Measurements from ENCODE around the gene SUGP2. TPM values are rescaled to one million over a fixed set of nuclear protein-coding genes. Genes with fewer than 3 reads are reported as not detected.

Gene SUGP2
- total RNA-seq, 1 donor from 2014 or later = 123 TPM

GRCh38 chr19:19034204-19034624, 897 bp upstream of the SUGP2 start:
- Mint-ChIP-seq H3K27me3 (no peaks in the 10 kb centered on the region), H3K9me3 (no peaks in the 10 kb centered on the region), H3K36me3 (peaks cover 14% of the 10 kb centered on the region), H3K27ac (peak overlapping the region; percentile 93), H3K4me3 (peak overlapping the region; percentile 92), H3K4me1 (ENCODE audit: unreplicated experiment) (peaks cover 15% of the 10 kb centered on the region)
- no peak for DNase-seq (ENCODE audit: extremely low spot score, unreplicated experiment)
- TF ChIP-seq, protein P1, sequence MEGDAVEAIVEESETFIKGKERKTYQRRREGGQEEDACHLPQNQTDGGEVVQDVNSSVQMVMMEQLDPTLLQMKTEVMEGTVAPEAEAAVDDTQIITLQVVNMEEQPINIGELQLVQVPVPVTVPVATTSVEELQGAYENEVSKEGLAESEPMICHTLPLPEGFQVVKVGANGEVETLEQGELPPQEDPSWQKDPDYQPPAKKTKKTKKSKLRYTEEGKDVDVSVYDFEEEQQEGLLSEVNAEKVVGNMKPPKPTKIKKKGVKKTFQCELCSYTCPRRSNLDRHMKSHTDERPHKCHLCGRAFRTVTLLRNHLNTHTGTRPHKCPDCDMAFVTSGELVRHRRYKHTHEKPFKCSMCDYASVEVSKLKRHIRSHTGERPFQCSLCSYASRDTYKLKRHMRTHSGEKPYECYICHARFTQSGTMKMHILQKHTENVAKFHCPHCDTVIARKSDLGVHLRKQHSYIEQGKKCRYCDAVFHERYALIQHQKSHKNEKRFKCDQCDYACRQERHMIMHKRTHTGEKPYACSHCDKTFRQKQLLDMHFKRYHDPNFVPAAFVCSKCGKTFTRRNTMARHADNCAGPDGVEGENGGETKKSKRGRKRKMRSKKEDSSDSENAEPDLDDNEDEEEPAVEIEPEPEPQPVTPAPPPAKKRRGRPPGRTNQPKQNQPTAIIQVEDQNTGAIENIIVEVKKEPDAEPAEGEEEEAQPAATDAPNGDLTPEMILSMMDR (conservative IDR thresholded peaks at IDR 0.05) = no peak

- Mint-ChIP-seq H3K9me3 (no peaks in the 10 kb centered on the region), H3K27me3 (no peaks in the 10 kb centered on the region), H3K27ac (no peak overlapping the region), H3K4me3 (peak overlapping the region; percentile 98), H3K36me3 (peaks cover 17% of the 10 kb centered on the region), H3K4me1 (ENCODE audit: unreplicated experiment) (peaks cover 15% of the 10 kb centered on the region)
- no peak for DNase-seq (ENCODE audit: extremely low spot score, unreplicated experiment)
- TF ChIP-seq, protein P1 (conservative IDR thresholded peaks at IDR 0.05) = no peak
Observed at GRCh38 chr19:19033176-19033425, 216 bp downstream of the SUGP2 start.

GRCh38 chr19:19032420-19033175, 719 bp downstream of the SUGP2 start:
- H3K4me1 Mint-ChIP-seq (ENCODE audit: unreplicated experiment) = peaks cover 15% of the 10 kb centered on the region
- H3K4me3 Mint-ChIP-seq = peak overlapping the region; percentile 98
- no peak for DNase-seq (ENCODE audit: extremely low spot score, unreplicated experiment)
- TF ChIP-seq, protein P1 (conservative IDR thresholded peaks at IDR 0.05) = no peak
- H3K9me3 Mint-ChIP-seq = no peaks in the 10 kb centered on the region
- H3K27me3 Mint-ChIP-seq = no peaks in the 10 kb centered on the region
- H3K36me3 Mint-ChIP-seq = peaks cover 22% of the 10 kb centered on the region
- H3K27ac Mint-ChIP-seq = peak overlapping the region; percentile 96

GRCh38 chr19:19031891-19032290, 1.4 kb downstream of the SUGP2 start:
- Mint-ChIP-seq H3K4me1 (ENCODE audit: unreplicated experiment) (peaks cover 15% of the 10 kb centered on the region), H3K4me3 (peak overlapping the region; percentile 98), H3K36me3 (peaks cover 26% of the 10 kb centered on the region), H3K27ac (no peak overlapping the region), H3K27me3 (no peaks in the 10 kb centered on the region), H3K9me3 (no peaks in the 10 kb centered on the region)
- no peak for DNase-seq (ENCODE audit: extremely low spot score, unreplicated experiment)
- TF ChIP-seq, protein P1 (conservative IDR thresholded peaks at IDR 0.05) = no peak

GRCh38 chr19:19028526-19028925, 4.8 kb downstream of the SUGP2 start:
- no peaks in the 10 kb centered on the region for H3K9me3 Mint-ChIP-seq
- no peak overlapping the region for H3K27ac Mint-ChIP-seq
- H3K36me3 Mint-ChIP-seq = peaks cover 25% of the 10 kb centered on the region
- H3K27me3 Mint-ChIP-seq = no peaks in the 10 kb centered on the region
- no peak for DNase-seq (ENCODE audit: extremely low spot score, unreplicated experiment)
- peaks cover 9% of the 10 kb centered on the region for H3K4me1 Mint-ChIP-seq (ENCODE audit: unreplicated experiment)
- TF ChIP-seq, protein P1 (conservative IDR thresholded peaks at IDR 0.05) = no peak
- H3K4me3 Mint-ChIP-seq = no peak overlapping the region

Data from type B pancreatic cell (in vitro differentiated cells).